ENCODE results near the gene ARL4C. TPM values are rescaled to one million over a fixed set of nuclear protein-coding genes. Genes with fewer than 3 reads are reported as not detected.

Gene ARL4C
- total and polyA plus RNA-seq, 2 of the 8 experiments (the other 6 are each of a cell fraction or from before 2014, with no cell fraction given) = 7.0 to 16.9 TPM

DNA sequence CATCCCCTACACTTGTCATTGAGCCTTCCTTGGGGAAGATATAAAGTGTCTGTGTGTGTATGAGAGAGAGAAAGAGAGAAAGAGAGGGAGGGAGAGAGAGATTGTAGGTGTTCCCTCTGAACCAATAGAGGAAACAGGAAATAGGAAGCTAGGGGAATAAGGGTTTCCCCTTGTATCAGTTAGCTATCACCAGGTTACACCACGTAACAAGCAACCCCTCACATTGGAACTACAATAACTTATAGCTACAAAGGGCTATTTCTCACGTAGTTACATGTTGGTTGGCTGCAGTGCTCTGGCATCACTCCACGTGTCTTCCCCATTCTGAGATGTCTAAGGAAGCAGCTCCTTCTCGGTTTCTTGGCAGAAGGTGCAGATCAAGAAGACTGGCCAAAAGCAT lies 41.0 kb upstream of the ARL4C start:
- Histone ChIP-seq H3K56ac (replicated peaks; ENCODE audit: insufficient read length, low read depth, low read length) (no peak overlapping the region), H3K79me2 (ENCODE audit: control insufficient read depth in 1 of 2, insufficient read depth in 2 of 2, low read length in 2 of 2) (no peaks in the 10 kb centered on the region), H3K23ac (ENCODE audit: insufficient read length) (no peak overlapping the region), H4K8ac (ENCODE audit: extremely low read depth, insufficient read depth, low read length) (no peak overlapping the region), H2AK5ac (ENCODE audit: low read depth, low read length) (no peak overlapping the region), H4K91ac (replicated peaks; ENCODE audit: insufficient read length, low read length) (no peak overlapping the region), H2AFZ (ENCODE audit: low read length) (no peak overlapping the region), H3K27ac (ENCODE audit: low read depth, low read length) (no peak overlapping the region), H2BK15ac (ENCODE audit: low read length) (no peak overlapping the region), H3K4me1 (replicated peaks in 1 of 4; ENCODE audit: control insufficient read depth in 3 of 4, insufficient read depth in 4 of 4, low read length in 3 of 4) (no peaks in the 10 kb centered on the region), H2BK20ac (ENCODE audit: low read length) (no peak overlapping the region), H4K5ac (ENCODE audit: insufficient read length, low read depth, low read length) (no peak overlapping the region), H3K4me3 (ENCODE audit: extremely low read depth in 1 of 4, insufficient read depth in 2 of 4, low read depth in 3 of 4, low read length in 4 of 4) (no peak overlapping the region), H3K9me3 (ENCODE audit: insufficient read depth in 2 of 2, low read depth in 1 of 2, low read length in 1 of 2) (0 out of 4 replicates have a peak, but pooled peaks cover 0 to 3% of the 10 kb centered on the region in 2 experiments), H3K4ac (replicated peaks; ENCODE audit: insufficient read length, low read depth, low read length) (no peak overlapping the region), H3K79me1 (ENCODE audit: low read depth, low read length) (no peaks in the 10 kb centered on the region), H3K18ac (ENCODE audit: extremely low read depth, low read length) (no peak overlapping the region), H3K23me2 (ENCODE audit: low read depth, low read length) (no peaks in the 10 kb centered on the region), H3K4me2 (ENCODE audit: insufficient read depth in 1 of 2, low read depth in 2 of 2, low read length in 2 of 2) (no peak overlapping the region), H3K9ac (replicated peaks in 1 of 4; ENCODE audit: extremely low read depth in 1 of 4, low read depth in 3 of 4, low read length in 3 of 4) (no peak overlapping the region), H3K27me3 (replicated peaks in 1 of 4; ENCODE audit: control insufficient read depth in 3 of 4, extremely low read depth in 1 of 4, insufficient read depth in 3 of 4, low read length in 3 of 4) (no peaks in the 10 kb centered on the region), H3K14ac (ENCODE audit: insufficient read length) (no peak overlapping the region), H2BK5ac (ENCODE audit: low read depth, low read length) (no peak overlapping the region), H3K36me3 (ENCODE audit: control insufficient read depth in 2 of 4, insufficient read depth in 4 of 4, low read length in 3 of 4) (no peaks in the 10 kb centered on the region), H2BK12ac (ENCODE audit: low read depth, low read length) (no peak overlapping the region), H4K20me1 (replicated peaks in 1 of 2; ENCODE audit: control insufficient read depth in 1 of 2, insufficient read depth in 2 of 2, low read length in 2 of 2) (no peaks in the 10 kb centered on the region), H2BK120ac (replicated peaks; ENCODE audit: low read depth, low read length) (no peak overlapping the region)
- no peak for FAIRE-seq
- WGBS, 2 experiments (ENCODE audit: extremely low coverage in 1 of 2, insufficient coverage in 1 of 2, insufficient read length in 1 of 2, insufficient replicate concordance in 2 of 2, low coverage in 1 of 2, low lambda C conversion rate in 2 of 2, missing lambda C conversion rate in 1 of 2) = 85% methylated on average over 4 of the region's 4 CpGs; no CpG with 5 or more reads in 1 of the 2 experiments
- ChIA-PET POLR2A (ENCODE audit: partially characterized antibody) (interaction anchor here (0.5 kb wide), 1 partner anchor 1279 kb away, joined by 5 read pairs; no protein-coding TSS in a partner anchor), CTCF (ENCODE audit: partially characterized antibody) (interaction anchor here (0.8 to 4.7 kb wide), 7 partner anchors 10 to 1058 kb away, joined by 3 to 20 read pairs (median 3); no protein-coding TSS in a partner anchor)
- DNase-seq (ENCODE audit: low read depth in 1 of 2, low spot score in 2 of 2) = no peak
